HCT116 (cell line): ENCODE measurements around the gene FNDC11. TPM values are rescaled to one million over a fixed set of nuclear protein-coding genes. Genes with fewer than 3 reads are reported as not detected.

Experiments
- ATAC-seq: fragments of 200-7000 bp; cut with Tn5 transposase; 2 replicates; pipeline ENCODE4 v1.9.1; 2020; ENCODE audit warnings: mild to moderate bottlenecking, moderate library complexity
- BruUV-seq: library from RNA; stranded (reverse); fragments of 400-500 nt; replicated peaks from 2 replicates; lab custom pipeline; 2021; lab: Mats Ljungman, UMichigan
- CTCF ChIA-PET: fragments of 300-600 bp; sonication (Branson Sonifier 250); formaldehyde crosslinking; loops from one replicate; lab custom pipeline; 2021; ENCODE audit warnings: antibody characterized with exemption; lab: Charles Lee
- POLR2A ChIA-PET: fragments of 300-600, 350-600 bp; sonication (Branson Sonifier 250); formaldehyde crosslinking; loops from one replicate; lab custom pipeline; 2021; ENCODE audit warnings: antibody characterized with exemption; lab: Charles Lee
- RAD21 ChIA-PET, 2 experiments: fragments of 300-600 bp; sonication (Branson Sonifier 250); formaldehyde crosslinking; loops; one replicate each; lab custom pipeline; 2023; ENCODE audit warnings: low total read pairs in 2 of 2; ENCODE audit not compliant: uncharacterized antibody in 2 of 2, unreplicated experiment in 2 of 2, low non-redundant PET in 1 of 2; lab: Charles Lee
- DNase-seq: peaks from one replicate; pipeline ENCODE4 v3.0.0-alpha.2; 2010; ENCODE audit warnings: low read depth, low spot score
- H2AFZ ChIP-seq: fragments of 200-600 bp; shearing (Covaris generic), sonication (generic); 2 replicates; pipeline ENCODE4 v1.6.1; 2017; ENCODE audit warnings: low read depth, mixed run types, mixed read lengths, antibody characterized with exemption, low read length; ENCODE audit not compliant: poor library complexity, severe bottlenecking
- H3K27ac ChIP-seq: 2 replicates; pipeline ENCODE4 v1.5.1; 2012; ENCODE audit warnings: low read depth, low read length
- H3K27me3 ChIP-seq: fragments of 200-600 bp; sonication (generic); 2 replicates; pipeline ENCODE4 v1.6.1; 2016; ENCODE audit warnings: mixed run types, low read length, mixed read lengths; ENCODE audit not compliant: insufficient read depth
- H3K36me3 ChIP-seq, 2 experiments: fragments of 200-500 bp in 1 of 2; fragments of 200-600 bp in 1 of 2; sonication (Bioruptor generic) in 1 of 2; sonication (generic) in 1 of 2; 2 replicates each; pipeline versions ENCODE4 v1.5.1 to v1.6.1; 2014 to 2016; ENCODE audit warnings: low read length in 2 of 2, inconsistent platforms in 1 of 2, mixed read lengths in 1 of 2, mixed run types in 1 of 2; ENCODE audit not compliant: insufficient read depth in 2 of 2, control insufficient read depth in 1 of 2
- H3K4me1 ChIP-seq, 2 experiments: fragments of 200-600 bp in 1 of 2; sonication (generic) in 1 of 2; 2 replicates each; pipeline versions ENCODE4 v1.5.1 to v1.6.1; 2012 to 2017; ENCODE audit warnings: low read length in 2 of 2, inconsistent platforms in 1 of 2, mild to moderate bottlenecking in 1 of 2, mixed read lengths in 1 of 2, mixed run types in 1 of 2, moderate library complexity in 1 of 2; ENCODE audit not compliant: insufficient read depth in 2 of 2, control insufficient read depth in 1 of 2
- H3K4me2 ChIP-seq: fragments of 200-600 bp; sonication (generic); 2 replicates; pipeline ENCODE4 v1.6.1; 2017; ENCODE audit warnings: mixed run types, low read length, mixed read lengths
- H3K4me3 ChIP-seq, 2 experiments: fragments of 200-600 bp in 1 of 2; sonication (generic) in 1 of 2; replicated peaks in 1 of 2; 2 replicates each; pipeline ENCODE4 v1.5.1; 2011 to 2016; ENCODE audit warnings: low read length in 2 of 2, control low read depth in 1 of 2, low read depth in 1 of 2, mild to moderate bottlenecking in 1 of 2, mixed read lengths in 1 of 2, mixed run types in 1 of 2
- H3K79me2 ChIP-seq: fragments of 200-600 bp; sonication (generic); 2 replicates; pipeline ENCODE4 v1.6.1; 2017; ENCODE audit warnings: mild to moderate bottlenecking, mixed run types, low read length, moderate library complexity, mixed read lengths; ENCODE audit not compliant: insufficient read depth
- H3K9ac ChIP-seq: fragments of 200-600 bp; sonication (generic); 2 replicates; pipeline ENCODE4 v1.6.1; 2016; ENCODE audit warnings: low read length, mixed read lengths
- H3K9me2 ChIP-seq: fragments of 200-600 bp; sonication (generic), shearing (Covaris generic); 2 replicates; pipeline ENCODE4 v1.6.1; 2017; ENCODE audit warnings: mixed run types, mild to moderate bottlenecking, moderate library complexity; ENCODE audit not compliant: insufficient read depth
- H3K9me3 ChIP-seq, 2 experiments: fragments of 200-500 bp in 1 of 2; fragments of 200-600 bp in 1 of 2; sonication (Bioruptor generic) in 1 of 2; sonication (generic) in 1 of 2; 2 replicates each; pipeline ENCODE4 v1.6.1; 2014 to 2017; ENCODE audit warnings: low read length in 2 of 2, mixed read lengths in 2 of 2, inconsistent platforms in 1 of 2, low read depth in 1 of 2, mild to moderate bottlenecking in 1 of 2, mixed run types in 1 of 2, moderate library complexity in 1 of 2; ENCODE audit not compliant: control insufficient read depth in 1 of 2, insufficient read depth in 1 of 2
- H4K20me1 ChIP-seq: fragments of 200-600 bp; sonication (generic), shearing (Covaris generic); 2 replicates; pipeline ENCODE4 v1.6.1; 2017; ENCODE audit warnings: mixed run types, mild to moderate bottlenecking, moderate library complexity; ENCODE audit not compliant: insufficient read depth
- ATF3 ChIP-seq: IDR thresholded peaks from 2 replicates; pipeline ENCODE4 v1.6.1; 2012
- CEBPB ChIP-seq: IDR thresholded peaks from 2 replicates; pipeline ENCODE4 v1.6.1; 2012; ENCODE audit warnings: low read depth
- ELF1 ChIP-seq: IDR thresholded peaks from 2 replicates; pipeline ENCODE4 v1.6.1; 2012; ENCODE audit warnings: low read depth, borderline replicate concordance
- EZH2 ChIP-seq: fragments of 200-600 bp; sonication (generic); IDR thresholded peaks from 2 replicates; pipeline ENCODE4 v1.6.1; 2017; ENCODE audit warnings: antibody characterized with exemption, mixed run types
- EZH2phosphoT487 ChIP-seq: fragments of 200-600 bp; IDR thresholded peaks from 2 replicates; pipeline ENCODE4 v1.6.1; 2018; ENCODE audit warnings: antibody characterized with exemption, borderline replicate concordance
- JUND ChIP-seq: IDR thresholded peaks from 2 replicates; pipeline ENCODE4 v1.6.1; 2012
- MAX ChIP-seq: IDR thresholded peaks from 2 replicates; pipeline ENCODE4 v1.6.1; 2012
- POLR2A ChIP-seq: IDR thresholded peaks from 2 replicates; pipeline ENCODE4 v1.7.0; 2011; ENCODE audit warnings: borderline replicate concordance; ENCODE audit not compliant: insufficient read depth, insufficient read length; ENCODE audit errors: extremely low read depth
- REST ChIP-seq: IDR thresholded peaks from 2 replicates; pipeline ENCODE4 v1.6.1; 2012; ENCODE audit warnings: low read depth
- ZBTB33 ChIP-seq: IDR thresholded peaks from 2 replicates; pipeline ENCODE4 v1.6.1; 2011; ENCODE audit warnings: mild to moderate bottlenecking, low read length, moderate library complexity; ENCODE audit not compliant: insufficient replicate concordance; ENCODE audit errors: extremely low read depth
- ZFX ChIP-seq: fragments of 450-650 bp; IDR thresholded peaks from 2 replicates; pipeline ENCODE4 v1.6.1; 2017
- intact Hi-C: fragments of 100-400 bp; cut with micrococcal nuclease; formaldehyde crosslinking; loops from 2 replicates; pipeline ENCODE4 v1.10.0; 2022
- total RNA-seq: library from RNA; stranded (reverse); gene quantifications from one replicate; pipeline ENCODE4 v1.2.1, GENCODE V29; 2021; ENCODE audit not compliant: unreplicated experiment

Gene FNDC11
- total RNA-seq, 1 experiment from 2014 or later, result 5.5 TPM

GRCh38 chr20:63596423-63596822 is 42.5 kb downstream of the FNDC11 start:
- TF ChIP-seq MAX (no peak), ZFX (no peak), POLR2A (no peak), CEBPB (no peak), JUND (no peak)
- Histone ChIP-seq H3K9me3 (no peaks in the 10 kb centered on the region), H3K4me1 (peaks cover 8 to 26% of the 10 kb centered on the region in 2 experiments; a peak in 3 of 4 replicates), H4K20me1 (no peaks in the 10 kb centered on the region), H3K9ac (no peak overlapping the region), H3K4me3 (no peak overlapping the region), H3K27ac (no peak overlapping the region), H3K4me2 (no peak overlapping the region), H3K36me3 (no peaks in the 10 kb centered on the region; a peak in 2 of 4 replicates), H3K9me2 (no peaks in the 10 kb centered on the region), H3K27me3 (no peaks in the 10 kb centered on the region), H2AFZ (no peak overlapping the region), H3K79me2 (no peaks in the 10 kb centered on the region)
- intact Hi-C loops, result no loop called here
- ChIA-PET RAD21 (no interaction called here), POLR2A (no interaction called here), CTCF (no interaction called here)
- DNase-seq (no peak), ATAC-seq (no peak)
- BruUV-seq, result no TSS peak

GRCh38 chr20:63597651-63598478 is 43.9 kb downstream of the FNDC11 start:
- Histone ChIP-seq H3K4me1 (peaks cover 8 to 26% of the 10 kb centered on the region in 2 experiments; a peak in 3 of 4 replicates), H2AFZ (no peak overlapping the region), H3K9me2 (no peaks in the 10 kb centered on the region), H3K9ac (no peak overlapping the region), H3K27me3 (no peaks in the 10 kb centered on the region), H3K36me3 (peaks cover 0 to 9% of the 10 kb centered on the region in 2 experiments; a peak in 2 of 4 replicates), H4K20me1 (no peaks in the 10 kb centered on the region), H3K9me3 (no peaks in the 10 kb centered on the region), H3K4me2 (no peak overlapping the region), H3K4me3 (no peak overlapping the region), H3K79me2 (no peaks in the 10 kb centered on the region), H3K27ac (no peak overlapping the region)
- ATAC-seq (no peak), DNase-seq (no peak)
- intact Hi-C loops, result no loop called here
- no TSS peak for BruUV-seq
- ChIA-PET CTCF (no interaction called here), POLR2A (interaction anchor here (0.6 to 0.7 kb wide), 2 partner anchors 24 to 28 kb away, joined by 3 read pairs; partner anchors contain the start of gene HELZ2), RAD21 (no interaction called here)
- TF ChIP-seq ATF3 (no peak), MAX (no peak), EZH2 (no peak), REST (no peak), EZH2phosphoT487 (no peak), ELF1 (no peak), ZBTB33 (no peak)
- TF ChIP-seq, all 23 proteins: peak for 0
